Measurements from ENCODE around the gene DAAM2.

DAAM2 gene

GRCh38 chr6:39835821-39836295 lies 43.7 kb downstream of the DAAM2 start:
- TF ChIP-seq CTCF (IDR thresholded peaks at IDR 0.05; ENCODE audit: low read depth, low read length): no peak
- in situ Hi-C loops (cut with HindIII; ENCODE audit: low sequenced_read_pairs): no loop called here
- peak; percentile 8 for DNase-seq (ENCODE audit: low read depth, low spot score)
- no peak overlapping the region for H3K4me3 ChIP-seq (ENCODE audit: low read depth, low read length)

GRCh38 chr6:39836606-39837005 lies 44.4 kb downstream of the DAAM2 start:
- in situ Hi-C loops (cut with HindIII; ENCODE audit: low sequenced_read_pairs): no loop called here
- TF ChIP-seq CTCF (IDR thresholded peaks at IDR 0.05; ENCODE audit: low read depth, low read length): no peak
- H3K4me3 ChIP-seq (ENCODE audit: low read depth, low read length): no peak overlapping the region
- no peak for DNase-seq (ENCODE audit: low read depth, low spot score)

DNA sequence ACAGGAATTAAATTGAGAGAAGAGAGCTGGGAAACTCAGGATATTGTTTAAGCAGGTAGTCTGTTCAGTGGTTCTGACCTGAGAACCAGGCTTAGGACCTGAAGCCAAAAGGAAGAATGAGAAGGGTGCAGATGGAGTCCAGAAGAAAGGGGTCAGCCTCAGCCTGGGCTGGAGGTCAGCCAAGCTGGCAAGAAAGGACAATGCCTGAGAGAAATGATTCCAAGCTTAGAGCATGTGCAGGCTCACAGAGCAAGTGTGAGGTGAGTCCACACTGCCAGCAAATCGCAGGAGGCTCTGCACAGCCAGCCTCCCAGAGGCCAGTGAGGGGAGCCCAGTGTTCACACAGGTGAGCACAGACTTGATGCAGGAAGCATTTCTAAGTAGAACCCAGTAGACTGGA lies 47.3 kb downstream of the DAAM2 start:
- in situ Hi-C loops (cut with HindIII; ENCODE audit: low sequenced_read_pairs): no loop called here
- TF ChIP-seq CTCF (IDR thresholded peaks at IDR 0.05; ENCODE audit: low read depth, low read length): no peak
- no peak overlapping the region for H3K4me3 ChIP-seq (ENCODE audit: low read depth, low read length)
- DNase-seq (ENCODE audit: low read depth, low spot score): no peak

DNA sequence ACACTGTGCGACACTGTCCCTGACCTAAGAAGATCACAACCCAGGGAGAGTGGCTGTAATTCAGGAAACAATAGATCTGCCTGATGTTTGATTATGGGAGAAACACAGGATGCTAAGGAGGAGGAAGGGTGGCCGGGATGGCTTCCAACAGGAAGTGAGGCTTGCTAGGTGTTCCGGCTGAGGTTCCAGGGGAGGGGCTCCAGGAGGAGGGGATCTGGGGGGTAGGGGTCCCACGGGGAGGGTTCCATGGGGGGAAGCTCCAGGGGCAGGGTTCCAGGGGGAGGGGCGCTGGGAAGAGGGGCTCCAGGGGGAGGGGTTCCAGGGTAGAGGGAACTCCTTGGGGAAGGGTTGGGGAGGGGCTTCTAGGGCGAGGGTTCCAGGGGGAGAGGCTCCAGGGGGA lies 48.6 kb downstream of the DAAM2 start:
- H3K4me3 ChIP-seq (ENCODE audit: low read depth, low read length): no peak overlapping the region
- TF ChIP-seq CTCF (IDR thresholded peaks at IDR 0.05; ENCODE audit: low read depth, low read length): no peak
- in situ Hi-C loops (cut with HindIII; ENCODE audit: low sequenced_read_pairs): no loop called here
- DNase-seq (ENCODE audit: low read depth, low spot score): no peak

GRCh38 chr6:39841291-39841690 lies 49.1 kb downstream of the DAAM2 start:
- DNase-seq (ENCODE audit: low read depth, low spot score): no peak
- no peak overlapping the region for H3K4me3 ChIP-seq (ENCODE audit: low read depth, low read length)
- no peak for TF ChIP-seq CTCF (IDR thresholded peaks at IDR 0.05; ENCODE audit: low read depth, low read length)
- in situ Hi-C loops (cut with HindIII; ENCODE audit: low sequenced_read_pairs): no loop called here

DNA sequence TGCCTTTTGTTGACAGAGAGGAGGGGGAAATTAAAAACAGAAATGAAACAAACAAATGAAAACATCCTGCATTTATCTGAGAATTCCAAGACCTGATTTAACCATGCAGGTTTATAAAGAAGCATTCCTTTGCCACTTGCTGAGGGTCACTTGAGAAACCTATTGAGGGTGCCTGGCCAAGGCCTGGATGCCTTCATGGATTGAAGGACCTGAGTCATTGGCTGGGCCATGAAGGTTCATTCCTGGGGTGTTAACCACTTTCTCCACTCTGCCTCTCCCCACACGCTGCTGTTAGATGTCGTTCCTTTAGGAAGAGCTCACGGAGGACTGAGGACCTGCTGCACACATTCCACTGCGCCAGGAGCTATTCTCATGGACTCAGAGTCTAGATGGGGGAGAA lies 49.7 kb downstream of the DAAM2 start:
- no peak overlapping the region for H3K4me3 ChIP-seq (ENCODE audit: low read depth, low read length)
- DNase-seq (ENCODE audit: low read depth, low spot score): no peak
- in situ Hi-C loops (cut with HindIII; ENCODE audit: low sequenced_read_pairs): no loop called here
- TF ChIP-seq CTCF (IDR thresholded peaks at IDR 0.05; ENCODE audit: low read depth, low read length): no peak
